Stimulated activated CD4-positive, alpha-beta T cell treated with anti-CD3 and anti-CD28 coated beads, Interleukin-12 subunit alpha, Interleukin-12 subunit beta, amount 100 ng/mL, for 24 hours (primary cell): ENCODE data around the gene INKA1.
"Not testable (repeated sequence)": the region's sequence is repeated elsewhere in the genome, so short reads cannot be mapped to it uniquely, and the experiment has no call there.

Experiments used
- DNase-seq, 2 experiments: peaks; one replicate each; pipeline ENCODE4 v3.0.0-alpha.2; 2020; ENCODE audit warnings: low read depth in 2 of 2

INKA1 gene

DNA sequence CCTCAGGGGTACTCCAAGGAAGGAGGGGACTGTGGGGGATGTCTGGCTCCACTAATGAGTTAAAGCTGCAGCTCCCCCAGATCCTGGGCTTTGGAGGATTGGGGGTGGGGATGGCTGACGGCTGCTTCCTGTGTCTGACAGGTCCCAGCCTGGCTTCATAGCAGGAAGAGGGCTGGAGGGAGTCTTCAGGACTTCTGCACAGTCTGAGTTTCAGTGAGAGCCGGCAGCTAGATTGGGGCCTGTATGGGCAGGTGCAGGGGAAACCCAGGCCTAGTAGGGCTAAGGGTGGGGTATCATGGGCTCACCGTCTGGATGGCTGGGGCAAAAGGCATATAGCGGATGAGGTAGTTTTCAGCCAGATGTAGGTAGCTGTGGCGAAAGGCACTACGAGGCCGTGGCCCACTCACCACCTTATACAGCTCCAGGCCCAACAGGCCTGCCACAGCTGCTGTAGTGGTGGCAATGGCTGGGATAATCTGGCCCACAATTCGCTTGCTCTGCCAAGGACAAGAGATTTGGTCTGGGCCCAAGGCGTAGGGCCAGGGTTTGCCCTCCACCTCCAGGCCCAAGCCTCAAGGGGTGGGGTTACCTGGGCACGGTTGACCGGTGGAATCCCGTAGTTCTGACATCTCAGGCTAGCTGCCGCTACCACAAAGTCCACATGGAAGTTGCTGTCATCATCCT lies 4.5 kb downstream of the INKA1 start:
- no peak for DNase-seq

DNA sequence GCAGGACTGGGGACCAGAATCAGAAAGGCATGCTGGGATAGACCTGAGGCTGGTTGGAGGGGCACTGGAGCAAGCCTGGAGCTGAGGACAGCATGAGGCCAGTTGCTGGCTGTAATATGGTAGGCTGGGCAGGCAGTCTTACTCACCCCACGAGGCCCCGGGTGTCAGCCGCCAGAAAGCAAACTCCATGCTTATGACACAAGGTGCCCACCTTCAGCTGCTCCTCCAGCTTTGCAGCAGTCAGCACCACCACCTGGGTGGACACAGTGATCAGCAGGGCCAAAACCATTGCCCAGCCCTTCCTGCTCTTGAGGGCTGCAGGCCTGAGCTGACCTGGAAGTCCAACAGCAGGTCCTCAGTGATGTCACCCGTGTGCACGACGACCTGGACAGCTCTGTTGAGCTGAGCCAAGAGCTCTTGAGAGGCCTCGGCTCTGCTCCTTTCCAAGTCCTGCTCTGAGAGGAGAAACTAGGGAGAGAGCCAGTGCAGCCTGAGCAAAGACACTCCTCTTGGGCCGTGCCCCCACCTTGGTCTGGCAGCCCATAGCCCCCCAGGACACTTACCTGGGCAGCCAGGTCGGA lies 9.9 kb downstream of the INKA1 start:
- no peak for DNase-seq

GRCh38 chr3:49813497-49814174 lies 10.6 kb downstream of the INKA1 start, which contains the start of gene UBA7:
Gene UBA7 (minus strand): TSS chr3:49813953. CDS start chr3:49813787, 166 bp downstream.
- DNase-seq = no peak

DNA sequence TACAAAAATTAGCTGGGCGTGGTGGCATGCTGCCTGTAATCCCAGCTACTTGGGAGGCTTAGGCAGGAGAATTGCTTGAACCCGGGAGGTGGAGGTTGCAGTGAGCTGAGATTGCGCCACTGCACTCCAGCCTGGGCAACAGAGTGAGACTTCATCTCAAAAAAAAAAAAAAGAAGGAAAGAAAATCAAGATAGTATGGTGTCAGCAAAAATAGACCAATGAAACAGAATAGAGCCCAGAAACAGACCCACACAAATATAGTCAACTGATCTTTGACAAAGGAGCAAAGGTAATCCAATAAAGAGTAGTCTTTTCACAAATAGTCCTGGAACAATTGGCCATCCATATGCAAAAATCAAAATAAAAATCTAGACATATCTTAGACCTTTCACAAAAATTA lies 20.1 kb downstream of the INKA1 start:
- not testable (repeated sequence) for DNase-seq

DNA sequence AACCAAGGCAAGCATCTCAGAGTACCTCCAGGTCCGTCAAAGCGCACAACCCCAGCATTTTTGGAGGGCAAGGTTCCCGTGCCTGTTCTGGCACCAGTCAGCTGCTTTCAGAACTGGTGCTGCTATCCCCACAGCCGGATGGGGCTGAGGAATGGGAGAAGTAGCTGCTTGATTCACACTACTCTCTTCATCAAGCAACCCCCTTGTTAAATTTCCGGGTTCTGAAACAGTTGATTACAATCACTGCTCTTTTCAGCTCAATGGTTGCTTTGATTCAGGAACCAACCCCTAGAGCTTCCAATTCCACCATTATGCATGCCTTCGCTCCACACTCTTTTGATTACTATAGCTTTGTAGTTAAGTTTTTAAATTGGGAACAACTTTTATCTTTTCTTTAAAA lies 23.0 kb downstream of the INKA1 start:
- DNase-seq = no peak

DNA sequence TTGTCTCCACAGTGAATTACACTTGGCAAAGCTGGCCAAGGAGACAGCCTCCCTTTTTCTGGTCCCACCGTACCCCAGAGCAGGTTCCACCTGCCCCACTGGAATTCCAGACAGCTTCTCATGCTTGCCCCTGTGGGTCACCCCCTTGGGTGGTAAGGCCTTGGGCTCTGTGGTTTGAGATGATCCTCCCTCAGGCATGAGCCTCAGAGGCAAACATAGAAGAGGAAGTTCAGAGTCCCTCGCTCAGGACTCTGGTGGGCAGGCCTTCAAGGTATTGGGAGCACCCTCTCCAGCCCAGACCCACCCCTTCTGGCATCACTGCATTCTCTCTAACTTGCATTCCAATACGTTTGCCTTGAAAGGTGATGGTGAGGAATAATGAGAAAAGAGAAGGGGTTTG lies 28.3 kb downstream of the INKA1 start:
- DNase-seq = no peak

DNA sequence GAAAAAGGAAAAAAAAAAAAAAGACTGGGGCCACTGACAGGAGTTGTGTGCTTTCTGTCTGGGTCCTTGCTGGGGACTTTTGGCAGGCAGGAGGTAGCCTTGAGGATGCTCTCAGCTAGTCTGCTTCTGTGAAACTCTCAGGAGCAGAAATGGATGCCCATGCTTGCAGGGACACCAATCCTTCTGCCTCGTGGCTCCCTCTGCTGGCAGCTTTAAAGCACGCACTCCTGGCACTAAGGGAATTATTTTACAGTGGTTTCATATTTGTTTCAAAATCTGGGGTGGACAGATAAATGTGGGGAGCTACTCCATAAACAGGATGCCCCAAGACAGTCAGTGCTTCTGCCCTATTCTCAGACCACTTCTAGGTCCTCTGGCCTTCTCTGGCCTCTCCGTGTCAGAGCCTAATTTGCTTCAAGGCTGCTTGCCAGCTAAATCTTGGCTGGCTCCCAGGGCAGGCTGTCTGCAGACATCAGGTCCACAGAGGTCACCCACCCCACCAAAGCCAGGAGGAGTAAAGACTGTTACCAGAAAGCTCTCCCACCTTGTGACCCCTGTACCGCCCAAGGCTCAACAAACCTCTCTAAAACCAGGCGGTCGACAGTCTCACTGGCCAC lies 36.2 kb downstream of the INKA1 start:
- DNase-seq = peak; percentile 58 to 71

DNA sequence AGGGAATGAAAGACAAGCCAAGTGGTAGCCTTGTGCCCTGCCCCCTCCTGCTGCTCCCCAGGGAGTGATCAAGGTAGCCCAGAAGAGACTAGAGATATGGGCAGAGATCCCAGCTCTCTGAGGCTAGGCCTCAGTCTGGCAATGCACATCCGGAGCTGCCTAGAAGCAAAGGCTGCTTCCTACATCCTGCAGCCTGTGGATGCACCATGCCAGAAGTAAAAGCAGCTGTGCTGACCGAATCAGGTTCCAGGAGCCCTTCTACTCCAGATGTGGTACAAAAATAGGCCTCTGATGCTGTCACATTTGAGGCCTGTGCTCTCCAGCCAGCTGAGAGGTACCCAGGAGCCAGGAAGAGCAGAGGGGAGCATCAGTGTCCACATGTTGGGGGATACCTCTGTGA lies 37.3 kb downstream of the INKA1 start:
- no peak for DNase-seq

DNA sequence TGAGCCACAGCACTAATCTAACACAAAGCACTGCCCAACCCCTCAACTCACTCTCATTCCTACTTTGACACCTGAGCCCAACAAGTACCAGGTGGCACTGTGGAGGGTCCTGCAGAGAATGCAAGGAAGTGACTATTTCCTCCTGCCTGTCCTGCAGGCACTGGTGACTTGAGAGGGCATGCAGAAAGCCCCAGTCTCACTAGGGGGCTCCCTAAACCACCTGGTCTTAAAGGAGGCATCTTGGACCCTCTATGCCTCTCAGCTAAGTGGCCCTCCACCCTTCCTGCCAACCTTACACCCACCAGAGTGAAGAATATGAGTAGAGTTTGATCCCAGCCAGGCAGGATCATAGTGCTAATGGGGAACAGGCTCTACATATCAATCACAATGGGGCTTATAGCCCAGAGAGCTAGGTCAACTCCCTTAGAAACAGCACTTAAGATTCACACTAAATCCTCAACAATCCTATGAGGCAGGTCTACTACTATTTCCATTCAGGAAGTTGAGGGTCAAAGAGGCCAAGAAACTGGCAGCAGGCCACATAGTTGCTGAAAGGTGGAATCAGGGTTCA lies 38.1 kb downstream of the INKA1 start:
- no peak for DNase-seq

- DNase-seq = no peak
Measured at GRCh38 chr3:49841806-49842205, 38.7 kb downstream of the INKA1 start.

- DNase-seq = no peak
Measured at GRCh38 chr3:49842843-49843517, 39.9 kb downstream of the INKA1 start.

DNA sequence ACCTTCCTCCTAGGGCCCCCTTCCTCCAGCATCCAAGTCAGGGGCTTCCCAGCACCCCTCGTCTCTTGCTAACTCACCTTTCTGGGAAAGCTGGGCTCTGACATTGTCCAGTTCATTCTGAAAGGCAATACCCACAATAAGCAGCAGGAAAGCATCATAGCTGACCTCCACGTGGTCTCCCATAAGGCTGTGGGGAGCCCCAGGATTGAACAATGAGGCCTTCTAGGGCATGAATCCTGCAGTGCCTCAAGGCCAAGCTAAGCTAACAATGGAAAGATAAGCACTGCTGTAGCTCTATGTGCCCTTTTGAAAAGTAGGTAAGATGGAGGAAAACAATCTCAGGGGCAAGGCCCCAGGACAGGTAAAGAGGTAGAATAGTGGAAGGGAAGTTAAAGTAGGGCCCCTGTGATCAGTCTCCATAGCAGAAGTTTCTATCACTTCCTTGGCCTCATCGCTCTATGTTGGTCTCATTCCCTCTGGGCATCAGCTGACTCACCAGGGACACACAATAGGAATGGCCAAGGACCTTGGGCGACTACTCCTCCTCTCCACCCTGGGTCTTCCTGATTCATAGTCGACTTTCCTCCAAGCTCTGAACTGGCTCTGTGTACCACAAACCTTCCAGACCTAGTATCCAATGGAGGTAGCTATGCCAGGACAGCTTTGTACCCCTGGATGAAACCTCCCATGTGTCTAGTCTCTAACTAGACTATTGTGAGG lies 41.6 kb downstream of the INKA1 start:
- no peak for DNase-seq

- DNase-seq = no peak
Measured at GRCh38 chr3:49845694-49846093, 42.6 kb downstream of the INKA1 start.
